Kidney (tissue), 14 donors: ENCODE results near the gene CASS4. TPM values are rescaled to one million over a fixed set of nuclear protein-coding genes. Genes with fewer than 3 reads are reported as not detected.

Source experiments
- DNase-seq, 5 donors: peaks; one replicate each; pipeline ENCODE4 v3.0.0-alpha.2; 2013 to 2020
- FAIRE-seq: peaks from 2 replicates; lab custom pipeline; 2012; peaks lifted over from hg19 to GRCh38; lab: Jason Lieb, UNC
- H3K27ac ChIP-seq, 2 donors: one replicate each; pipeline ENCODE4 v1.7.0; 2013; ENCODE audit warnings: low read depth in 2 of 2, low read length in 2 of 2, inconsistent platforms in 1 of 2
- H3K27me3 ChIP-seq: one replicate; pipeline ENCODE4 v1.7.1; 2013; ENCODE audit warnings: low read length, inconsistent platforms; ENCODE audit not compliant: control insufficient read depth, insufficient read depth
- H3K36me3 ChIP-seq, 3 donors: one replicate each; pipeline versions ENCODE4 v1.7.0 to v1.7.1; 2013; ENCODE audit warnings: low read length in 3 of 3, control low read depth in 1 of 3, inconsistent platforms in 1 of 3; ENCODE audit not compliant: insufficient read depth in 3 of 3, control insufficient read depth in 2 of 3
- H3K4me1 ChIP-seq, 3 donors: one replicate each; pipeline versions ENCODE4 v1.7.0 to v1.7.1; 2013; ENCODE audit warnings: low read length in 3 of 3, inconsistent platforms in 1 of 3, low read depth in 1 of 3; ENCODE audit not compliant: control insufficient read depth in 2 of 3, insufficient read depth in 2 of 3
- H3K4me3 ChIP-seq, 3 donors: one replicate each; pipeline versions ENCODE4 v1.7.0 to v1.8.1; 2013; ENCODE audit warnings: low read length in 3 of 3, control low read depth in 1 of 3, inconsistent platforms in 1 of 3
- H3K9ac ChIP-seq, 3 donors: one replicate each; pipeline versions ENCODE4 v1.7.0 to v1.7.1; 2013; ENCODE audit warnings: low read length in 3 of 3, control low read depth in 1 of 3, inconsistent platforms in 1 of 3
- H3K9me3 ChIP-seq, 3 donors: one replicate each; pipeline versions ENCODE4 v1.7.0 to v1.7.1; 2013; ENCODE audit warnings: low read length in 3 of 3, control low read depth in 1 of 3, inconsistent platforms in 1 of 3; ENCODE audit not compliant: control insufficient read depth in 2 of 3, insufficient read depth in 1 of 3
- CTCF ChIP-seq: IDR thresholded peaks from 3 replicates; pipeline ENCODE4 v1.5.1; 2012; ENCODE audit warnings: mild to moderate bottlenecking, moderate library complexity, borderline replicate concordance; ENCODE audit not compliant: insufficient read depth; ENCODE audit errors: extremely low read depth
- intact Hi-C: fragments of 100-400 bp; cut with DNase I; formaldehyde crosslinking; loops from one replicate; pipeline ENCODE4 v1.11.1; 2022
- polyA plus RNA-seq: library from polyadenylated mRNA; stranded (reverse); fragments of 350-450 nt; fragmentation: Illumina TruSeq; extraction: RNeasy Lipid Tissue Mini Kit (QIAGEN cat#74804); gene quantifications from one replicate; pipeline ENCODE4 v1.2.3, GENCODE V29; 2014; ENCODE audit warnings: low read depth, low replicate concordance; ENCODE audit not compliant: insufficient read depth
- total RNA-seq: library from RNA; stranded (reverse); fragmentation: NEBNext Ultra II Directional; extraction: Animal tissue kit (Norgen Biotek cat#: 25700); gene quantifications from one replicate; pipeline ENCODE4 v1.2.1, GENCODE V29; 2021
- donor health status: control.
- donor health status: control.
- donor health status: control.
- donor health status: control.
- donor health status: control.
- donor health status: DM: yes; HTN: yes; CAD: no.
- donor health status: Normal renal cell carcinoma (clear cell type).

Gene CASS4
- total and polyA plus RNA-seq, 2 donors from 2014 or later = 0.22 to 3.0 TPM

- Histone ChIP-seq H3K9me3 (no peaks in the 10 kb centered on the region), H3K4me3 (no peak overlapping the region), H3K27ac (no peak overlapping the region), H3K36me3 (no peaks in the 10 kb centered on the region), H3K27me3 (no peaks in the 10 kb centered on the region), H3K9ac (no peak overlapping the region), H3K4me1 (peaks cover 0 to 3% (median 0%) of the 10 kb centered on the region in 3 donors)
- no peak for TF ChIP-seq CTCF
- intact Hi-C loops = no loop called here
- no peak for DNase-seq
- FAIRE-seq = no peak
Observed at GRCh38 chr20:56428881-56429280, 16.8 kb downstream of the CASS4 start.

- H3K9ac ChIP-seq = no peak overlapping the region
- H3K36me3 ChIP-seq = no peaks in the 10 kb centered on the region
- no peaks in the 10 kb centered on the region for H3K9me3 ChIP-seq
- FAIRE-seq (no peak), DNase-seq (no peak)
- intact Hi-C loops = no loop called here
- H3K27me3 ChIP-seq = no peaks in the 10 kb centered on the region
- H3K4me3 ChIP-seq = no peak overlapping the region
- peaks cover 0 to 3% (median 0%) of the 10 kb centered on the region in 3 donors for H3K4me1 ChIP-seq
- H3K27ac ChIP-seq = no peak overlapping the region
- no peak for TF ChIP-seq CTCF
Observed at GRCh38 chr20:56429502-56429901, 17.4 kb downstream of the CASS4 start.

DNA sequence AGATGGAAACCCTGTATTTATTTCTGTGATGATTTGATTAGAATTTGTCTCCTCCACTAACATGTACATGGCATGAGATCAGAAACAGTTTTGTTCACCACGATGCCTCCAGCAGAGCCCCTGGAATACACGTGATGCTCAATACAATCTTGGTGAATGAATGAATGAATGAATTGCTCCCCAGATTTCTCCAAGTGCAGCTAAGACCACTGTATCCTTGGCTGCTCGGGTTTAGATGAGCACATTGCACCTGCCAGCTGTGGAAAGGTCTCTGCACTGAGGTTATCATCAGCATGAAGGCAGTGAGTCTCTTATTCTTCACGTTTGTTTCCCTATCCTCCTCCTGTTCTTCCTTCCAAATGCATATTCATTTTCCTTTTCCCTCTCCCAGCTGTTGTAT, 17.9 kb downstream of the CASS4 start:
- Histone ChIP-seq H3K27ac (no peak overlapping the region), H3K27me3 (no peaks in the 10 kb centered on the region), H3K4me3 (no peak overlapping the region), H3K4me1 (peaks cover 0 to 3% (median 0%) of the 10 kb centered on the region in 3 donors), H3K9me3 (no peaks in the 10 kb centered on the region), H3K36me3 (no peaks in the 10 kb centered on the region), H3K9ac (no peak overlapping the region)
- TF ChIP-seq CTCF = no peak
- intact Hi-C loops = no loop called here
- FAIRE-seq (no peak), DNase-seq (no peak)

- no peak for TF ChIP-seq CTCF
- no peaks in the 10 kb centered on the region for H3K27me3 ChIP-seq
- intact Hi-C loops = no loop called here
- H3K4me1 ChIP-seq = peaks cover 0 to 3% (median 0%) of the 10 kb centered on the region in 3 donors
- DNase-seq = no peak
- H3K9me3 ChIP-seq = no peaks in the 10 kb centered on the region
- no peaks in the 10 kb centered on the region for H3K36me3 ChIP-seq
- FAIRE-seq = no peak
- H3K4me3 ChIP-seq = no peak overlapping the region
- H3K9ac ChIP-seq = no peak overlapping the region
- H3K27ac ChIP-seq = no peak overlapping the region
Observed at GRCh38 chr20:56430461-56430860, 18.4 kb downstream of the CASS4 start.
